ENCODE measurements around the gene PIGX. TPM values are rescaled to one million over a fixed set of nuclear protein-coding genes. Genes with fewer than 3 reads are reported as not detected.

The PIGX gene
- total RNA-seq, 2 experiments from 2014 or later, result 40.9 to 45.4 TPM

- DNase-seq, result no peak
- Mint-ChIP-seq H3K27me3 (peaks cover 5% of the 10 kb centered on the region), H3K36me3 (ENCODE audit: low read depth) (peaks cover 1% of the 10 kb centered on the region), H3K4me1 (peaks cover 21% of the 10 kb centered on the region), H3K27ac (no peak overlapping the region), H3K4me3 (no peak overlapping the region), H3K9me3 (no peaks in the 10 kb centered on the region)
- POLR2A ChIA-PET, result no interaction called here
- CTCF ChIA-PET, result interaction anchor here (1.2 to 4.6 kb wide), 6 partner anchors 9 to 82 kb away, joined by 3 to 40 read pairs (median 4); no protein-coding TSS in a partner anchor
Observed at GRCh38 chr3:196688349-196688748, 23.8 kb upstream of the PIGX start.

GRCh38 chr3:196689941-196690660 is 22.1 kb upstream of the PIGX start:
- Mint-ChIP-seq H3K9me3 (no peaks in the 10 kb centered on the region), H3K27ac (no peak overlapping the region), H3K4me1 (peaks cover 16% of the 10 kb centered on the region), H3K27me3 (peaks cover 5% of the 10 kb centered on the region), H3K4me3 (no peak overlapping the region), H3K36me3 (ENCODE audit: low read depth) (no peaks in the 10 kb centered on the region)
- ChIA-PET CTCF (interaction anchor here (0.5 to 2.6 kb wide), 5 partner anchors 10 to 705 kb away, joined by 3 to 9 read pairs (median 3); no protein-coding TSS in a partner anchor), POLR2A (no interaction called here)
- DNase-seq, result no peak

GRCh38 chr3:196691386-196691785 is 20.8 kb upstream of the PIGX start:
- Mint-ChIP-seq H3K27me3 (peaks cover 5% of the 10 kb centered on the region), H3K36me3 (ENCODE audit: low read depth) (no peaks in the 10 kb centered on the region), H3K4me3 (no peak overlapping the region), H3K27ac (no peak overlapping the region), H3K9me3 (no peaks in the 10 kb centered on the region), H3K4me1 (peaks cover 16% of the 10 kb centered on the region)
- POLR2A ChIA-PET, result no interaction called here
- CTCF ChIA-PET, result interaction anchor here (0.8 to 2.6 kb wide), 3 partner anchors 46 to 82 kb away, joined by 3 to 9 read pairs (median 4); no protein-coding TSS in a partner anchor
- DNase-seq, result no peak

GRCh38 chr3:196694202-196694638 is 18.0 kb upstream of the PIGX start:
- DNase-seq, result peak; percentile 19
- ChIA-PET CTCF (interaction anchor here (0.7 to 1.6 kb wide), 4 partner anchors 9 to 176 kb away, joined by 3 read pairs; no protein-coding TSS in a partner anchor), POLR2A (no interaction called here)
- H3K27me3 Mint-ChIP-seq, result peaks cover 5% of the 10 kb centered on the region
- peaks cover 9% of the 10 kb centered on the region for H3K4me1 Mint-ChIP-seq
- no peaks in the 10 kb centered on the region for H3K9me3 Mint-ChIP-seq
- H3K4me3 Mint-ChIP-seq, result no peak overlapping the region
- no peaks in the 10 kb centered on the region for H3K36me3 Mint-ChIP-seq (ENCODE audit: low read depth)
- H3K27ac Mint-ChIP-seq, result no peak overlapping the region

- POLR2A ChIA-PET, result no interaction called here
- Mint-ChIP-seq H3K27ac (peak overlapping the region; percentile 46), H3K4me1 (peaks cover 9% of the 10 kb centered on the region), H3K4me3 (no peak overlapping the region), H3K9me3 (no peaks in the 10 kb centered on the region), H3K36me3 (ENCODE audit: low read depth) (no peaks in the 10 kb centered on the region), H3K27me3 (peaks cover 5% of the 10 kb centered on the region)
- CTCF ChIA-PET, result interaction anchor here (0.5 to 1.3 kb wide), 2 partner anchors 10 to 57 kb away, joined by 3 to 5 read pairs; no protein-coding TSS in a partner anchor
- DNase-seq, result no peak
Observed at GRCh38 chr3:196694941-196695848, 17.0 kb upstream of the PIGX start.

- Mint-ChIP-seq H3K9me3 (no peaks in the 10 kb centered on the region), H3K27me3 (peaks cover 5% of the 10 kb centered on the region), H3K4me3 (no peak overlapping the region), H3K4me1 (peaks cover 9% of the 10 kb centered on the region), H3K27ac (peak overlapping the region; percentile 46), H3K36me3 (ENCODE audit: low read depth) (no peaks in the 10 kb centered on the region)
- POLR2A ChIA-PET, result no interaction called here
- CTCF ChIA-PET, result interaction anchor here (0.5 to 1.3 kb wide), 3 partner anchors 11 to 79 kb away, joined by 3 to 5 read pairs (median 4); no protein-coding TSS in a partner anchor
- DNase-seq, result no peak
Observed at GRCh38 chr3:196695849-196696226, 16.3 kb upstream of the PIGX start.

GRCh38 chr3:196697270-196697669 is 14.9 kb upstream of the PIGX start:
- ChIA-PET POLR2A (no interaction called here), CTCF (interaction anchor here (1.1 to 2.7 kb wide), 3 partner anchors 10 to 88 kb away, joined by 3 to 7 read pairs (median 5); no protein-coding TSS in a partner anchor)
- peaks cover under 1% of the 10 kb centered on the region for H3K27me3 Mint-ChIP-seq
- peaks cover 9% of the 10 kb centered on the region for H3K4me1 Mint-ChIP-seq
- H3K36me3 Mint-ChIP-seq (ENCODE audit: low read depth), result no peaks in the 10 kb centered on the region
- DNase-seq, result no peak
- no peak overlapping the region for H3K4me3 Mint-ChIP-seq
- H3K9me3 Mint-ChIP-seq, result no peaks in the 10 kb centered on the region
- H3K27ac Mint-ChIP-seq, result no peak overlapping the region

GRCh38 chr3:196699749-196700148 is 12.4 kb upstream of the PIGX start:
- CTCF ChIA-PET, result no interaction called here
- DNase-seq, result no peak
- POLR2A ChIA-PET, result no interaction called here
- Mint-ChIP-seq H3K36me3 (ENCODE audit: low read depth) (no peaks in the 10 kb centered on the region), H3K9me3 (no peaks in the 10 kb centered on the region), H3K27me3 (no peaks in the 10 kb centered on the region), H3K4me1 (peaks cover 5% of the 10 kb centered on the region), H3K27ac (no peak overlapping the region), H3K4me3 (no peak overlapping the region)

- no peak for DNase-seq
- no peaks in the 10 kb centered on the region for H3K36me3 Mint-ChIP-seq (ENCODE audit: low read depth)
- H3K4me1 Mint-ChIP-seq, result peaks cover 3% of the 10 kb centered on the region
- H3K27me3 Mint-ChIP-seq, result no peaks in the 10 kb centered on the region
- H3K4me3 Mint-ChIP-seq, result no peak overlapping the region
- H3K9me3 Mint-ChIP-seq, result no peaks in the 10 kb centered on the region
- no peak overlapping the region for H3K27ac Mint-ChIP-seq
- ChIA-PET CTCF (no interaction called here), POLR2A (no interaction called here)
Observed at GRCh38 chr3:196700801-196701200, 11.4 kb upstream of the PIGX start.

GRCh38 chr3:196706327-196706726 is 5.8 kb upstream of the PIGX start:
- Mint-ChIP-seq H3K27me3 (no peaks in the 10 kb centered on the region), H3K27ac (no peak overlapping the region), H3K4me1 (peaks cover 7% of the 10 kb centered on the region), H3K4me3 (no peak overlapping the region), H3K9me3 (no peaks in the 10 kb centered on the region), H3K36me3 (ENCODE audit: low read depth) (peaks cover 7% of the 10 kb centered on the region)
- CTCF ChIA-PET, result no interaction called here
- POLR2A ChIA-PET, result no interaction called here
- DNase-seq, result no peak

- H3K9me3 Mint-ChIP-seq, result no peaks in the 10 kb centered on the region
- ChIA-PET CTCF (interaction anchor here (1.0 to 1.6 kb wide), 2 partner anchors 20 to 63 kb away, joined by 3 to 4 read pairs; no protein-coding TSS in a partner anchor), POLR2A (no interaction called here)
- H3K36me3 Mint-ChIP-seq (ENCODE audit: low read depth), result peaks cover 7% of the 10 kb centered on the region
- H3K27ac Mint-ChIP-seq, result no peak overlapping the region
- no peaks in the 10 kb centered on the region for H3K27me3 Mint-ChIP-seq
- DNase-seq, result no peak
- peaks cover 11% of the 10 kb centered on the region for H3K4me1 Mint-ChIP-seq
- H3K4me3 Mint-ChIP-seq, result no peak overlapping the region
Observed at GRCh38 chr3:196706731-196707130, 5.4 kb upstream of the PIGX start.

- ChIA-PET POLR2A (no interaction called here), CTCF (interaction anchor here (0.8 to 2.4 kb wide), 7 partner anchors 14 to 179 kb away, joined by 3 to 7 read pairs (median 3); no protein-coding TSS in a partner anchor)
- Mint-ChIP-seq H3K27ac (no peak overlapping the region), H3K9me3 (no peaks in the 10 kb centered on the region), H3K36me3 (ENCODE audit: low read depth) (peaks cover 7% of the 10 kb centered on the region), H3K27me3 (no peaks in the 10 kb centered on the region), H3K4me1 (peaks cover 13% of the 10 kb centered on the region), H3K4me3 (no peak overlapping the region)
- no peak for DNase-seq
Observed at GRCh38 chr3:196707566-196707965, 4.6 kb upstream of the PIGX start.

GRCh38 chr3:196708467-196708866 is 3.7 kb upstream of the PIGX start:
- ChIA-PET CTCF (interaction anchor here (0.8 to 2.4 kb wide), 5 partner anchors 14 to 180 kb away, joined by 3 to 7 read pairs (median 4); no protein-coding TSS in a partner anchor), POLR2A (no interaction called here)
- Mint-ChIP-seq H3K27me3 (no peaks in the 10 kb centered on the region), H3K27ac (no peak overlapping the region), H3K9me3 (no peaks in the 10 kb centered on the region), H3K4me1 (peaks cover 19% of the 10 kb centered on the region), H3K4me3 (no peak overlapping the region), H3K36me3 (ENCODE audit: low read depth) (peaks cover 9% of the 10 kb centered on the region)
- DNase-seq, result no peak
